ENCODE measurements around the gene SAMM50. TPM values are rescaled to one million over a fixed set of nuclear protein-coding genes. Genes with fewer than 3 reads are reported as not detected.

The SAMM50 gene
- total RNA-seq, 1 experiment from 2014 or later: 40.8 TPM

DNA sequence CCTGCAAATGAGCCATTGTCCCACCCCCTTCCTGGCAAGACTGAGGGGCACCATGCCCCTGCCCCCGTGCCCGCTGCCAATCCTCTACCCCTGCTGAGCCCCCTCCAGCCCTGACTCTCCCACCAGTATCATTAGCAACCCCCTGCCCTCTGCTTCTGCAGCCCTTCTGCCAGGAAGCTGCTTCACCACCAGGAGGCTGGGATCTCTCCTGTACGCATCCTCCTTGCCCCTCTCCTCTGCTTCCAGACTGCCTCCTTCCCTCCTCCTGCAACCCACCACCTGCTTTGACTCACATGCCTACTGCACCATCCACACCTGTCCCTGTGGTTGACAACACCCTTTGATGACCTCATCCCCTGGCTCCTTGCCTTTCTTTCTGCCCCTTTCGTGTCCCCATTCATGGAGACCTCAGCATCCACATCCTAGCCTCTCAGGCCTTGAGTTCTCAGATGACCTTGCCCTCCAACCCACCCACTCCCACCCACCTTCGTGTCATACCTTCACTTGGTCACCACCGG, 45.0 kb upstream of the SAMM50 start:
- no peaks in the 10 kb centered on the region for H3K9me3 ChIP-seq (ENCODE audit: control insufficient read depth in 1 of 2, insufficient read depth in 1 of 2, low read depth in 1 of 2, low read length in 2 of 2)
- intact Hi-C loops (cut with micrococcal nuclease): no loop called here
- CTCF ChIA-PET: no interaction called here
- H3K9ac ChIP-seq (ENCODE audit: low read length): no peak overlapping the region
- no peak overlapping the region for H2AFZ ChIP-seq (ENCODE audit: low read depth, low read length, poor library complexity, severe bottlenecking)
- no peaks in the 10 kb centered on the region for H3K9me2 ChIP-seq (ENCODE audit: insufficient read depth)
- no peaks in the 10 kb centered on the region for H3K4me1 ChIP-seq (ENCODE audit: control insufficient read depth in 1 of 2, insufficient read depth in 2 of 2, low read length in 2 of 2)
- no peak overlapping the region for H3K27ac ChIP-seq (ENCODE audit: low read depth, low read length)
- TF ChIP-seq, protein P1, sequence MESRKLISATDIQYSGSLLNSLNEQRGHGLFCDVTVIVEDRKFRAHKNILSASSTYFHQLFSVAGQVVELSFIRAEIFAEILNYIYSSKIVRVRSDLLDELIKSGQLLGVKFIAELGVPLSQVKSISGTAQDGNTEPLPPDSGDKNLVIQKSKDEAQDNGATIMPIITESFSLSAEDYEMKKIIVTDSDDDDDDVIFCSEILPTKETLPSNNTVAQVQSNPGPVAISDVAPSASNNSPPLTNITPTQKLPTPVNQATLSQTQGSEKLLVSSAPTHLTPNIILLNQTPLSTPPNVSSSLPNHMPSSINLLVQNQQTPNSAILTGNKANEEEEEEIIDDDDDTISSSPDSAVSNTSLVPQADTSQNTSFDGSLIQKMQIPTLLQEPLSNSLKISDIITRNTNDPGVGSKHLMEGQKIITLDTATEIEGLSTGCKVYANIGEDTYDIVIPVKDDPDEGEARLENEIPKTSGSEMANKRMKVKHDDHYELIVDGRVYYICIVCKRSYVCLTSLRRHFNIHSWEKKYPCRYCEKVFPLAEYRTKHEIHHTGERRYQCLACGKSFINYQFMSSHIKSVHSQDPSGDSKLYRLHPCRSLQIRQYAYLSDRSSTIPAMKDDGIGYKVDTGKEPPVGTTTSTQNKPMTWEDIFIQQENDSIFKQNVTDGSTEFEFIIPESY (IDR thresholded peaks at IDR 0.05; ENCODE audit: extremely low read depth, insufficient replicate concordance, low read length): no peak
- TF ChIP-seq ELF1 (IDR thresholded peaks at IDR 0.05; ENCODE audit: borderline replicate concordance, low read depth) (no peak), RAD21 (IDR thresholded peaks at IDR 0.05; ENCODE audit: low read depth) (no peak), EGR1 (IDR thresholded peaks at IDR 0.05; ENCODE audit: low read depth) (no peak), POLR2A (IDR thresholded peaks at IDR 0.05; ENCODE audit: borderline replicate concordance, extremely low read depth, insufficient read depth, insufficient read length) (no peak), SRF (IDR thresholded peaks at IDR 0.05; ENCODE audit: low read depth) (no peak), CBX3 (IDR thresholded peaks at IDR 0.05; ENCODE audit: low read depth) (no peak), CTCF (IDR thresholded peaks at IDR 0.05 in 2 of 3, conservative IDR thresholded peaks at IDR 0.05 in 1 of 3; ENCODE audit: borderline replicate concordance in 1 of 3, insufficient read depth in 1 of 3, low read depth in 2 of 3, low read length in 2 of 3) (no peak), SP1 (IDR thresholded peaks at IDR 0.05; ENCODE audit: low read depth) (no peak), POLR2AphosphoS5 (IDR thresholded peaks at IDR 0.05; ENCODE audit: low read depth, low read length) (no peak), MAX (IDR thresholded peaks at IDR 0.05) (no peak), ZFX (IDR thresholded peaks at IDR 0.05) (no peak), EZH2phosphoT487 (IDR thresholded peaks at IDR 0.05; ENCODE audit: borderline replicate concordance) (no peak)
- DNase-seq (ENCODE audit: low read depth, low spot score) (no peak), ATAC-seq (no peak)
- no peaks in the 10 kb centered on the region for H4K20me1 ChIP-seq (ENCODE audit: insufficient read depth)
- no peaks in the 10 kb centered on the region for H3K79me2 ChIP-seq (ENCODE audit: insufficient read depth, low read length)
- no peak overlapping the region for H3K4me2 ChIP-seq (ENCODE audit: low read length)
- H3K27me3 ChIP-seq (ENCODE audit: insufficient read depth, low read length): peaks cover 24% of the 10 kb centered on the region; the same call in 1 of the 2 replicates
- BruUV-seq (replicated peaks): no TSS peak
- RAD21 ChIA-PET (ENCODE audit: low non-redundant PET in 1 of 2, low total read pairs in 2 of 2, uncharacterized antibody in 2 of 2, unreplicated experiment in 2 of 2): no interaction called here
- H3K36me3 ChIP-seq (ENCODE audit: control insufficient read depth in 1 of 2, insufficient read depth in 2 of 2, low read length in 2 of 2): no peaks in the 10 kb centered on the region
- POLR2A ChIA-PET: no interaction called here
- no peak overlapping the region for H3K4me3 ChIP-seq (replicated peaks in 1 of 2; ENCODE audit: low read depth in 1 of 2, low read length in 2 of 2)
